ENCODE measurements around the gene GDF15. TPM values are rescaled to one million over a fixed set of nuclear protein-coding genes. Genes with fewer than 3 reads are reported as not detected.

GDF15 gene
- total RNA-seq, 4 donors from 2014 or later: 36.3 to 77.0 (median 58.9) TPM

DNA sequence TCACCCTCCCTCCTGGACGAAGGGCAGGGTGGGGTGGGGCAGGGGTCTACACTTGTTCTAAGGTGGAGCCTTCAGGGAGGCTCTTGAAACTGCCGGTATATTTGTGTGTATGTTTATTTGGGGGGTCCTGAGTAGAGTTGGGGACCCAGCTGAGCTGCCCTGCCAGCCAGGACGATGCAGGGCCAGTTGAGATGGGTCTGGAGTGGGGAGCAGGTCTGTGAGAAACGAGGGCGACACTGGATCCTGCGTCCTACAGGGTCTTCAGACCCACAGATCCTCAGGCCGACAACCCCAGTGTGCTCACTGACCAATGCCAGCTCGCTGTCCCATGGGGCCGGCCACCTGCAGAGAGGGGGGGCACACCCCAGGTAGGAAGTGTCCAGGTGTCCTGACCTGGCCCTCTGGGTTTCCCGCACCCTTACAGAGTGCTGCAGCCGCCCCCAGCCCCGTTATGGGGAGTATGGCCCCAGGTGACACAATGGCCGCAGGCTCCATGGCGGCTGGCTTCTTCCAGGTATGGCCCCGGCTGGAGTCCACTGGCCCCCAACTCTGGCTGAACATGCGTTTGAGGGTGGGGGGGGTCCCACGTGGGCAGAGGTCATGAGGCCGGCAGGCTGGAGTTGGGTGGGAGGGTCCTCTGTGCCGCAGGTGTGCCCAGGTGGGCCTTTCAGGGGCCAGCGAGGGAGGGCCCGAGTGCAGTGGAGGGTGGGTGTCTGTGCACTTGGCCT is 44.6 kb downstream of the GDF15 start:
- in situ Hi-C loops (cut with MboI; ENCODE audit: low pct_ligation_motif_present in 1 of 4, low pct_unique_long_range_greater_than_20kb in 1 of 4, low sequenced_read_pairs in 3 of 4) (no loop called here), intact Hi-C loops (cut with DNase I; ENCODE audit: low total_unique reads) (no loop called here)
- H3K4me1 ChIP-seq: peaks cover 17 to 41% (median 29%) of the 10 kb centered on the region in 4 donors
- WGBS, 2 donors (ENCODE audit: low coverage in 1 of 2): 86% methylated on average over 11 of the region's 21 CpGs; no CpG with 5 or more reads in 1 of the 2 donors
- no peak for DNase-seq
- H3K4me3 ChIP-seq: no peak overlapping the region
- no peaks in the 10 kb centered on the region for H3K9me3 ChIP-seq
- H3K27me3 ChIP-seq: no peaks in the 10 kb centered on the region
- H3K36me3 ChIP-seq: no peaks in the 10 kb centered on the region
- H3K27ac ChIP-seq: no peak overlapping the region
- TF ChIP-seq, protein P1, sequence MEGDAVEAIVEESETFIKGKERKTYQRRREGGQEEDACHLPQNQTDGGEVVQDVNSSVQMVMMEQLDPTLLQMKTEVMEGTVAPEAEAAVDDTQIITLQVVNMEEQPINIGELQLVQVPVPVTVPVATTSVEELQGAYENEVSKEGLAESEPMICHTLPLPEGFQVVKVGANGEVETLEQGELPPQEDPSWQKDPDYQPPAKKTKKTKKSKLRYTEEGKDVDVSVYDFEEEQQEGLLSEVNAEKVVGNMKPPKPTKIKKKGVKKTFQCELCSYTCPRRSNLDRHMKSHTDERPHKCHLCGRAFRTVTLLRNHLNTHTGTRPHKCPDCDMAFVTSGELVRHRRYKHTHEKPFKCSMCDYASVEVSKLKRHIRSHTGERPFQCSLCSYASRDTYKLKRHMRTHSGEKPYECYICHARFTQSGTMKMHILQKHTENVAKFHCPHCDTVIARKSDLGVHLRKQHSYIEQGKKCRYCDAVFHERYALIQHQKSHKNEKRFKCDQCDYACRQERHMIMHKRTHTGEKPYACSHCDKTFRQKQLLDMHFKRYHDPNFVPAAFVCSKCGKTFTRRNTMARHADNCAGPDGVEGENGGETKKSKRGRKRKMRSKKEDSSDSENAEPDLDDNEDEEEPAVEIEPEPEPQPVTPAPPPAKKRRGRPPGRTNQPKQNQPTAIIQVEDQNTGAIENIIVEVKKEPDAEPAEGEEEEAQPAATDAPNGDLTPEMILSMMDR (IDR thresholded peaks at IDR 0.05): no peak
- TF ChIP-seq EP300 (IDR thresholded peaks at IDR 0.05; ENCODE audit: low read depth) (no peak), POLR2A (IDR thresholded peaks at IDR 0.05) (no peak), POLR2AphosphoS5 (IDR thresholded peaks at IDR 0.05) (no peak)

DNA sequence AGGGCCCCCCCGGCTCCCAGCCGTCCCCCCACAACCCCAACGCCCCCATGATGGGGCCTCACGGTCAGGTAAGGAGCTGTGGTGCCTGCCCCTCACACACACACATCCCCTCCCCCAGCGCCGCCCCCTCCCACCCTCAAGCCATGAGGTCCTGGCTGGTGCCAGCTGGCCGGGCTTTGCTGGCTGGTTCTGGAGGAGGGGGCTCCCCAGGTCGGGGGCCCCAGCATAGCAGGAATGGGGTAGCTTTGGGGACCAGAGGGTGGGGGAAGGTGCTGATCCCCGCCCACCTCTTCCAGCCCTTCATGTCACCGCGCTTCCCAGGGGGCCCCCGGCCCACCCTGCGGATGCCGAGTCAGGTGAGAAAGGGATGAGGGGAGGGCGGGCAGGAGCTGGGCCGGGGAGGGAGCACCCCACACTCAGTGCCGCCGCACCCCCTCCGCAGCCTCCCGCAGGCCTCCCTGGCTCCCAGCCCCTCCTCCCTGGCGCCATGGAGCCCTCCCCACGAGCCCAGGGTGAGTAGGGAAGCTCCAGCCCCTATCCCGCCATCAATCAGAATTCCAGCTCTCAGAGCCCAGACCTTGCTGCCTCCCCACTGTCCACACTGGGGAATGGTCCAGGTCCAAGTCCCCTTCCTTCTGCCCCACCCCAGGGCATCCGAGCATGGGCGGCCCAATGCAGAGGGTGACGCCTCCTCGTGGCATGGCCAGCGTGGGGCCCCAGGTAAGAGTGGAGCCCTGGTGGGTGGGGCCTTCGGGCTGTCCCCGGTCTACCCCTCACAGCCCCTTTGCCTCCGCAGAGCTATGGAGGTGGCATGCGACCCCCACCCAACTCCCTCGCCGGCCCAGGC is 45.6 kb downstream of the GDF15 start:
- intact Hi-C loops (cut with DNase I; ENCODE audit: low total_unique reads): no loop called here
- Histone ChIP-seq H3K4me1 (peaks cover 8 to 36% (median 24%) of the 10 kb centered on the region in 4 donors), H3K27me3 (no peaks in the 10 kb centered on the region), H3K27ac (no peak overlapping the region), H3K36me3 (no peaks in the 10 kb centered on the region), H3K9me3 (no peaks in the 10 kb centered on the region), H3K4me3 (no peak overlapping the region)
- no peak for DNase-seq
- in situ Hi-C loops (cut with MboI; ENCODE audit: low pct_ligation_motif_present in 1 of 4, low pct_unique_long_range_greater_than_20kb in 1 of 4, low sequenced_read_pairs in 3 of 4): no loop called here
- TF ChIP-seq POLR2AphosphoS5 (IDR thresholded peaks at IDR 0.05) (no peak), EP300 (IDR thresholded peaks at IDR 0.05; ENCODE audit: low read depth) (no peak), POLR2A (IDR thresholded peaks at IDR 0.05) (no peak)
- TF ChIP-seq, protein P1 (IDR thresholded peaks at IDR 0.05): no peak
- WGBS, 2 donors (ENCODE audit: low coverage in 1 of 2): 82% methylated on average over 27 of the region's 34 CpGs; no CpG with 5 or more reads in 1 of the 2 donors

DNA sequence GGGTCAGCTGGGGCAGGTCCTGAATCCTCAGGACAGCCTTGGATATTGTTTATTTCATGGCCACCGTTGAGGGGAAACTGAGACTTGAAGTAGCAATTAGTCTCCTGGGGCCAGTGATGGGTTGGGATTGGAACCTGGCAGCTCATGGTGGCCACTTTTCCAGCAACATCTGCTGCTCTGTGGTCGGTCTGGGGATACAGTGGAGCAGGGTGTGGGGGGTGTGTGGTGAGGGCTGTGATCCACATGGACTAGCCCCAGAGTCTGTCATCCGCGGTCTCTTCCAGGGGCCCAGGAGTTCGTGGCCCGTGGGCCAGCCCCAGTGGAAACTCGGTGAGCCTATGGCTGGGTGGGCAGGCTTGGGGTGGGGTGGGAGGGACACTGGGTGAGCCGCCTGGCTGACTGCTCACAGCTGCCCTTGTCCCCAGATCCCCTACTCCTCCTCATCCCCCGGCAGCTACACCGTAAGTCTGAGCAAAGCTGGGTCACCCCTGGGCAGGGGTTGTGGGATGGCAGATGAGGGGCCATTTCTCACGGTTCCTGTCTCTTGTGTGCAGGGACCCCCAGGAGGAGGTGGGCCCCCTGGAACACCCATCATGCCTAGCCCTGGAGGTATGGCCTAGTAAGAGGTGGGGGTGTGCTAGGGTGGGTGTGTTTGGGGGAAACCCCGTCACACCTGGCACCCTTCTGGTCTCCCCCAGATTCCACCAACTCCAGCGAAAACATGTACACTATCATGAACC is 46.5 kb downstream of the GDF15 start:
- no peaks in the 10 kb centered on the region for H3K36me3 ChIP-seq
- 66% methylated on average over 13 of the region's 13 CpGs; no CpG with 5 or more reads in 1 of the 2 donors for WGBS, 2 donors (ENCODE audit: low coverage in 1 of 2)
- intact Hi-C loops (cut with DNase I; ENCODE audit: low total_unique reads) (no loop called here), in situ Hi-C loops (cut with MboI; ENCODE audit: low pct_ligation_motif_present in 1 of 4, low pct_unique_long_range_greater_than_20kb in 1 of 4, low sequenced_read_pairs in 3 of 4) (no loop called here)
- no peaks in the 10 kb centered on the region for H3K9me3 ChIP-seq
- H3K27ac ChIP-seq: peak overlapping the region in 3 of 4 donors; percentile 46 to 72 (median 59)
- H3K4me1 ChIP-seq: peaks cover 11 to 43% (median 32%) of the 10 kb centered on the region in 4 donors
- DNase-seq: no peak
- H3K4me3 ChIP-seq: peak overlapping the region in 3 of 4 donors; percentile 25 to 53 (median 45)
- peaks cover 4% of the 10 kb centered on the region for H3K27me3 ChIP-seq
- TF ChIP-seq POLR2AphosphoS5 (IDR thresholded peaks at IDR 0.05) (no peak), POLR2A (IDR thresholded peaks at IDR 0.05) (no peak), EP300 (IDR thresholded peaks at IDR 0.05; ENCODE audit: low read depth) (no peak)
- TF ChIP-seq, protein P1 (IDR thresholded peaks at IDR 0.05): no peak

All from transverse colon (tissue), 4 donors.